ENCODE results near the gene S100P. TPM values are rescaled to one million over a fixed set of nuclear protein-coding genes. Genes with fewer than 3 reads are reported as not detected.

S100P gene
- total RNA-seq, 1 experiment from 2014 or later = 0.45 TPM

- no peak overlapping the region for H3K27ac ChIP-seq (ENCODE audit: low read depth, low read length, poor library complexity, severe bottlenecking)
- ChIA-PET CTCF (no interaction called here), POLR2A (ENCODE audit: low non-redundant PET) (no interaction called here)
- BruUV-seq (replicated peaks) = no TSS peak
- H3K36me3 ChIP-seq (ENCODE audit: insufficient read depth, low read length, poor library complexity, severe bottlenecking) = peaks cover 14% of the 10 kb centered on the region
- intact Hi-C loops (cut with micrococcal nuclease; ENCODE audit: unreplicated experiment) = no loop called here
- TF ChIP-seq EZH2 (IDR thresholded peaks at IDR 0.05; ENCODE audit: borderline replicate concordance, low read depth, low read length, poor library complexity, severe bottlenecking) (no peak), CTCF (conservative IDR thresholded peaks at IDR 0.05; ENCODE audit: low read depth, low read length) (no peak)
- H3K4me3 ChIP-seq (ENCODE audit: low read depth, low read length, poor library complexity, severe bottlenecking) = no peak overlapping the region
- peaks cover 12% of the 10 kb centered on the region for H3K4me1 ChIP-seq (ENCODE audit: insufficient read depth, low read length, poor library complexity, severe bottlenecking)
- H3K27me3 ChIP-seq (replicated peaks; ENCODE audit: insufficient read depth, low read depth, low read length, poor library complexity) = no peaks in the 10 kb centered on the region
- no peak for DNase-seq (ENCODE audit: low spot score)
- no peaks in the 10 kb centered on the region for H3K9me3 ChIP-seq (ENCODE audit: low read depth, low read length, poor library complexity, severe bottlenecking)
These were observed 10.1 kb downstream of the S100P start for GRCh38 chr4:6703786-6704185.

- ChIA-PET POLR2A (ENCODE audit: low non-redundant PET) (interaction anchor here (0.6 kb wide), 1 partner anchor 436 kb away, joined by 14 read pairs; the partner anchor contains the start of gene WFS1), CTCF (no interaction called here)
- intact Hi-C loops (cut with micrococcal nuclease; ENCODE audit: unreplicated experiment) = no loop called here
- TF ChIP-seq CTCF (conservative IDR thresholded peaks at IDR 0.05; ENCODE audit: low read depth, low read length) (no peak), EZH2 (IDR thresholded peaks at IDR 0.05; ENCODE audit: borderline replicate concordance, low read depth, low read length, poor library complexity, severe bottlenecking) (no peak)
- H3K27ac ChIP-seq (ENCODE audit: low read depth, low read length, poor library complexity, severe bottlenecking) = no peak overlapping the region
- H3K4me1 ChIP-seq (ENCODE audit: insufficient read depth, low read length, poor library complexity, severe bottlenecking) = peaks cover 17% of the 10 kb centered on the region
- BruUV-seq (replicated peaks) = no TSS peak
- H3K9me3 ChIP-seq (ENCODE audit: low read depth, low read length, poor library complexity, severe bottlenecking) = no peaks in the 10 kb centered on the region
- no peaks in the 10 kb centered on the region for H3K27me3 ChIP-seq (replicated peaks; ENCODE audit: insufficient read depth, low read depth, low read length, poor library complexity)
- no peak for DNase-seq (ENCODE audit: low spot score)
- H3K36me3 ChIP-seq (ENCODE audit: insufficient read depth, low read length, poor library complexity, severe bottlenecking) = peaks cover 14% of the 10 kb centered on the region
- no peak overlapping the region for H3K4me3 ChIP-seq (ENCODE audit: low read depth, low read length, poor library complexity, severe bottlenecking)
These were observed 12.0 kb downstream of the S100P start for GRCh38 chr4:6705646-6706045.

GRCh38 chr4:6706173-6706572 lies 12.5 kb downstream of the S100P start:
- no peak for DNase-seq (ENCODE audit: low spot score)
- ChIA-PET POLR2A (ENCODE audit: low non-redundant PET) (interaction anchor here (0.6 kb wide), 1 partner anchor 436 kb away, joined by 14 read pairs; the partner anchor contains the start of gene WFS1), CTCF (no interaction called here)
- Histone ChIP-seq H3K9me3 (ENCODE audit: low read depth, low read length, poor library complexity, severe bottlenecking) (no peaks in the 10 kb centered on the region), H3K4me1 (ENCODE audit: insufficient read depth, low read length, poor library complexity, severe bottlenecking) (peaks cover 17% of the 10 kb centered on the region), H3K27me3 (replicated peaks; ENCODE audit: insufficient read depth, low read depth, low read length, poor library complexity) (no peaks in the 10 kb centered on the region), H3K27ac (ENCODE audit: low read depth, low read length, poor library complexity, severe bottlenecking) (no peak overlapping the region), H3K4me3 (ENCODE audit: low read depth, low read length, poor library complexity, severe bottlenecking) (no peak overlapping the region), H3K36me3 (ENCODE audit: insufficient read depth, low read length, poor library complexity, severe bottlenecking) (peaks cover 14% of the 10 kb centered on the region)
- intact Hi-C loops (cut with micrococcal nuclease; ENCODE audit: unreplicated experiment) = no loop called here
- BruUV-seq (replicated peaks) = no TSS peak
- TF ChIP-seq EZH2 (IDR thresholded peaks at IDR 0.05; ENCODE audit: borderline replicate concordance, low read depth, low read length, poor library complexity, severe bottlenecking) = no peak
- no peak for TF ChIP-seq CTCF (conservative IDR thresholded peaks at IDR 0.05; ENCODE audit: low read depth, low read length)

Measured in A673 (cell line).